Measurements from ENCODE around the gene SEMG1.

Gene SEMG1

GRCh38 chr20:45226287-45226686 is 19.5 kb downstream of the SEMG1 start:
- DNase-seq: no peak

- no peak for DNase-seq
These were observed 22.6 kb downstream of the SEMG1 start for GRCh38 chr20:45229264-45230056.

- DNase-seq: no peak
These were observed 23.8 kb downstream of the SEMG1 start for GRCh38 chr20:45230631-45231030.

- no peak for DNase-seq
These were observed 29.2 kb downstream of the SEMG1 start for GRCh38 chr20:45235995-45236394.

GRCh38 chr20:45238139-45238538 is 31.3 kb downstream of the SEMG1 start:
- no peak for DNase-seq

GRCh38 chr20:45246109-45246508 is 39.3 kb downstream of the SEMG1 start:
- no peak for DNase-seq

GRCh38 chr20:45247865-45248264 is 41.0 kb downstream of the SEMG1 start:
- DNase-seq: no peak

- DNase-seq: no peak
These were observed 41.8 kb downstream of the SEMG1 start for GRCh38 chr20:45248609-45249008.

- no peak for DNase-seq
These were observed 45.2 kb downstream of the SEMG1 start for GRCh38 chr20:45251884-45252560.

GRCh38 chr20:45253261-45253660 is 46.4 kb downstream of the SEMG1 start:
- DNase-seq: no peak

- DNase-seq: no peak
These were observed 47.8 kb downstream of the SEMG1 start, which contains the start of gene SLPI for GRCh38 chr20:45254383-45255262. TSS of gene SLPI (minus strand) at chr20:45254564. CDS start at chr20:45254543, 21 bp downstream.

GRCh38 chr20:45257161-45257560 is 50.3 kb downstream of the SEMG1 start:
- no peak for DNase-seq

- DNase-seq: no peak
These were observed 50.9 kb downstream of the SEMG1 start for GRCh38 chr20:45257711-45258110.

- DNase-seq: no peak
These were observed 51.4 kb downstream of the SEMG1 start for GRCh38 chr20:45258259-45258658.

GRCh38 chr20:45258664-45259063 is 51.8 kb downstream of the SEMG1 start:
- DNase-seq: no peak

Data from 8988T (cell line).